Transverse colon (tissue), 3 donors: ENCODE measurements around the gene SETD9.
A peak's percentile ranks its signal among the peaks of the same experiment; 100 is the strongest.

Experiments used
- EP300 ChIP-seq: sonication (generic); formaldehyde crosslinking; IDR thresholded peaks from one replicate; pipeline ENCODE4 v1.6.1; 2017; ENCODE audit warnings: antibody characterized with exemption, low read depth
- POLR2A ChIP-seq: fragments of 450-650 bp; IDR thresholded peaks from one replicate; pipeline ENCODE4 v1.6.1; 2016; ENCODE audit warnings: antibody characterized with exemption, mild to moderate bottlenecking, moderate library complexity
- TF ChIP-seq, protein P1 (sequence below), 5 experiments: fragments of 200-600 bp in 3 of 5; fragments of 450-650 bp in 2 of 5; sonication (generic) in 3 of 5; IDR thresholded peaks; 1 replicate in 2 of 5; 2 replicates in 3 of 5; pipeline ENCODE4 v1.5.1; 2016 to 2017; ENCODE audit warnings: antibody characterized with exemption in 5 of 5, inconsistent platforms in 3 of 5, mild to moderate bottlenecking in 2 of 5, moderate library complexity in 1 of 5

DNA sequence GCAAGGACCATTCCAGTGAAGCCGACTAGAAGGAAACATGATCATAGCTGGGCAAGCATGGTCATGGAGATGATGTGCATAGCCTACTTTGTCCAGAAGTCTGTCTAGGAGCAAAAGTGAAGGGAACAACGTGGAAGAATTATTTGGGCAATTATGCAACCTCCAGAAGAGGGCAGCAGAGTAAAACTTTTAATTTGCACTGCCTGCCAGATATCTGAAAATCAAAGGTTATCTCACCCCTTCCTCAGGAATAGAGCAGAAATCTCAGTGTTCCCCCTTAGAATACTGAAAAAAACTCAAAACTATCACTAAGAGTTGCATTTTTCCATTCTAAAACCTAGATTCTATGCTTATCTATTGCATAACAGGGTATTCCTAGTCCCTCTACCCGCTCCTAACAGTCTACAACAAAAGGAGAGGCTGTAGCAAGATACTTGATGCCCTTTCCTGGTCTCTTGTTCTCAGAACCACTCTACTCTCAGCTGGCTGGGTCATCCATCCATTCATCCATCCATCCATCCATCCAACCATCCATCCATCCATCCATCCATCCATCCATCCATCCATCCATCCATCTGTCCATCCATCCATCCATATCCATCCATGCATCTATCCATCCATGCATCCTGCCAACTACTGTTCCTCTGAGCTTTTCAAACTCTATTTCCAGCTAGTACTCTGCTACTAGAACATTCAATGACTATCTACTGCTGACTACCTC, 8.4 kb upstream of the SETD9 start:
- TF ChIP-seq, protein P1, sequence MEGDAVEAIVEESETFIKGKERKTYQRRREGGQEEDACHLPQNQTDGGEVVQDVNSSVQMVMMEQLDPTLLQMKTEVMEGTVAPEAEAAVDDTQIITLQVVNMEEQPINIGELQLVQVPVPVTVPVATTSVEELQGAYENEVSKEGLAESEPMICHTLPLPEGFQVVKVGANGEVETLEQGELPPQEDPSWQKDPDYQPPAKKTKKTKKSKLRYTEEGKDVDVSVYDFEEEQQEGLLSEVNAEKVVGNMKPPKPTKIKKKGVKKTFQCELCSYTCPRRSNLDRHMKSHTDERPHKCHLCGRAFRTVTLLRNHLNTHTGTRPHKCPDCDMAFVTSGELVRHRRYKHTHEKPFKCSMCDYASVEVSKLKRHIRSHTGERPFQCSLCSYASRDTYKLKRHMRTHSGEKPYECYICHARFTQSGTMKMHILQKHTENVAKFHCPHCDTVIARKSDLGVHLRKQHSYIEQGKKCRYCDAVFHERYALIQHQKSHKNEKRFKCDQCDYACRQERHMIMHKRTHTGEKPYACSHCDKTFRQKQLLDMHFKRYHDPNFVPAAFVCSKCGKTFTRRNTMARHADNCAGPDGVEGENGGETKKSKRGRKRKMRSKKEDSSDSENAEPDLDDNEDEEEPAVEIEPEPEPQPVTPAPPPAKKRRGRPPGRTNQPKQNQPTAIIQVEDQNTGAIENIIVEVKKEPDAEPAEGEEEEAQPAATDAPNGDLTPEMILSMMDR (IDR thresholded peaks at IDR 0.05), result peak; percentile 70 to 83 (median 72)
- no peak for TF ChIP-seq POLR2A
- TF ChIP-seq EP300, result no peak
